Osteoblast (primary cell): ENCODE measurements around the gene OR4X1. TPM values are rescaled to one million over a fixed set of nuclear protein-coding genes. Genes with fewer than 3 reads are reported as not detected.

Experiments used
- DNase-seq: peaks from one replicate; pipeline ENCODE4 v3.0.0; 2011; ENCODE audit warnings: low spot score, mixed read lengths; ENCODE audit not compliant: insufficient read length; ENCODE audit errors: missing footprints
- H2AFZ ChIP-seq: 2 replicates; pipeline ENCODE4 v1.6.0; 2011; ENCODE audit warnings: mild to moderate bottlenecking, low read length
- H3K27ac ChIP-seq: 2 replicates; pipeline ENCODE4 v1.5.1; 2011; ENCODE audit warnings: mild to moderate bottlenecking, low read depth, low read length, moderate library complexity
- H3K27me3 ChIP-seq: 2 replicates; pipeline ENCODE4 v1.6.0; 2012; ENCODE audit warnings: mild to moderate bottlenecking, control low read depth, inconsistent platforms, low read length, moderate library complexity; ENCODE audit not compliant: insufficient read depth
- H3K36me3 ChIP-seq: 2 replicates; pipeline ENCODE4 v1.5.1; 2011; ENCODE audit warnings: mild to moderate bottlenecking, low read length, control low read depth, moderate library complexity; ENCODE audit not compliant: insufficient read depth
- H3K4me1 ChIP-seq: 2 replicates; pipeline ENCODE4 v1.5.1; 2011; ENCODE audit warnings: mild to moderate bottlenecking, low read length, control low read depth, moderate library complexity; ENCODE audit not compliant: insufficient read depth
- H3K4me2 ChIP-seq: 2 replicates; pipeline ENCODE4 v1.6.0; 2011; ENCODE audit warnings: mild to moderate bottlenecking, low read length; ENCODE audit not compliant: insufficient read depth
- H3K4me3 ChIP-seq: fragments of 200-600 bp; sonication (generic); 3 replicates; pipeline ENCODE4 v1.5.1; 2012; ENCODE audit warnings: mild to moderate bottlenecking, low read length, inconsistent platforms; ENCODE audit not compliant: insufficient read depth
- H3K79me2 ChIP-seq: 2 replicates; pipeline ENCODE4 v1.6.0; 2012; ENCODE audit warnings: mild to moderate bottlenecking, low read length, control low read depth, inconsistent platforms; ENCODE audit not compliant: insufficient read depth
- H3K9me3 ChIP-seq: 2 replicates; pipeline ENCODE4 v1.5.1; 2011; ENCODE audit warnings: low read depth, low read length, control low read depth
- H4K20me1 ChIP-seq: 2 replicates; pipeline ENCODE4 v1.6.0; 2012; ENCODE audit warnings: mild to moderate bottlenecking, low read length, control low read depth; ENCODE audit not compliant: insufficient read depth
- total RNA-seq: library from RNA; depleted of rRNA; stranded (reverse); fragments of >200 nt; gene quantifications from 2 replicates; pipeline ENCODE4 v1.2.3, GENCODE V29; 2012
- TF ChIP-seq, protein P1 (sequence below): IDR thresholded peaks from 2 replicates; pipeline ENCODE4 v1.5.1; 2011; ENCODE audit warnings: mild to moderate bottlenecking, low read depth, low read length, moderate library complexity; ENCODE audit errors: extremely low read depth

OR4X1 gene
- total RNA-seq, 1 donor = not detected

DNA sequence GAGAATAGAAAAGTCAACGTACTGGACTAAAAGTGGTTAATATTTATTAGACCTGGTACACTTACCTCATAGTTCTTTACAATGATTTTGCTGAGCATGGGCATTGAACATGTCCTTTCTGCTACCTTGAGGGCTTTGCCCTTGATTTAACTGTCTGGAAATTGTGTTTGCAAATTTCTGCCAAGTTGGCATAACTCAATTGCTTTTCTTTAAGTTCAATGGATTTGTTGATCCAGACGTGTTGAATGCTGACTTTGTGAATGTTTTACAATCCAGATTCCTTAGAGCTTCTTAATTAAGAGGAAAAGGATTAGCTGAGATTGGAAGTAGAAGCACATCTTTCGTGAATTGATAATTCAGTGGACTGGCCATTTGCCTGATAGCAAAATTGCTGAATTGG lies 25.9 kb upstream of the OR4X1 start:
- no peaks in the 10 kb centered on the region for H3K27me3 ChIP-seq
- H3K27ac ChIP-seq = no peak overlapping the region
- H4K20me1 ChIP-seq = no peaks in the 10 kb centered on the region
- no peaks in the 10 kb centered on the region for H3K36me3 ChIP-seq
- TF ChIP-seq, protein P1, sequence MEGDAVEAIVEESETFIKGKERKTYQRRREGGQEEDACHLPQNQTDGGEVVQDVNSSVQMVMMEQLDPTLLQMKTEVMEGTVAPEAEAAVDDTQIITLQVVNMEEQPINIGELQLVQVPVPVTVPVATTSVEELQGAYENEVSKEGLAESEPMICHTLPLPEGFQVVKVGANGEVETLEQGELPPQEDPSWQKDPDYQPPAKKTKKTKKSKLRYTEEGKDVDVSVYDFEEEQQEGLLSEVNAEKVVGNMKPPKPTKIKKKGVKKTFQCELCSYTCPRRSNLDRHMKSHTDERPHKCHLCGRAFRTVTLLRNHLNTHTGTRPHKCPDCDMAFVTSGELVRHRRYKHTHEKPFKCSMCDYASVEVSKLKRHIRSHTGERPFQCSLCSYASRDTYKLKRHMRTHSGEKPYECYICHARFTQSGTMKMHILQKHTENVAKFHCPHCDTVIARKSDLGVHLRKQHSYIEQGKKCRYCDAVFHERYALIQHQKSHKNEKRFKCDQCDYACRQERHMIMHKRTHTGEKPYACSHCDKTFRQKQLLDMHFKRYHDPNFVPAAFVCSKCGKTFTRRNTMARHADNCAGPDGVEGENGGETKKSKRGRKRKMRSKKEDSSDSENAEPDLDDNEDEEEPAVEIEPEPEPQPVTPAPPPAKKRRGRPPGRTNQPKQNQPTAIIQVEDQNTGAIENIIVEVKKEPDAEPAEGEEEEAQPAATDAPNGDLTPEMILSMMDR = no peak
- H2AFZ ChIP-seq = no peak overlapping the region
- no peaks in the 10 kb centered on the region for H3K79me2 ChIP-seq
- H3K9me3 ChIP-seq = no peaks in the 10 kb centered on the region
- no peaks in the 10 kb centered on the region for H3K4me1 ChIP-seq
- H3K4me2 ChIP-seq = no peak overlapping the region
- DNase-seq = no peak
- no peak overlapping the region for H3K4me3 ChIP-seq

DNA sequence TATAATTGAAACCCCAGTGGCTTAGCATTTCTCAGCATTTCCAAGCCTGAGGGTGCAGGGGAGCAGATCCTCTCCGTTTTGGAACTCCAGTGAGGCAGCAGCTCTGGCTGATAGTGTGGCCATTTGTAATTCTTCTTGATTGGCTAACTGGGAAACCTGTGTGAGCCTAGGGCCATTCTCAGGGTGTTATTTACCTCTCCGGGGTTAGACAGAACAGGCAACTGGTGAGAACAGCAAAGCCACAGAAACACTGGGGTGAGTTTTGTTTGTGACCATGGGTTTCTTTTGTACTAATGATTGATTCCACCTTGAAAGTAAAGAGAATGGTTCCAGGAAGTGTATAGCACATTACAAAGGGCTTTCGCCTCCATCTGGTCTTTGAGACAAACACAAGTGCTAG lies 21.2 kb upstream of the OR4X1 start:
- Histone ChIP-seq H3K4me1 (no peaks in the 10 kb centered on the region), H3K4me3 (no peak overlapping the region), H2AFZ (no peak overlapping the region), H3K4me2 (no peak overlapping the region), H3K27ac (no peak overlapping the region), H3K36me3 (no peaks in the 10 kb centered on the region), H3K79me2 (no peaks in the 10 kb centered on the region), H3K27me3 (no peaks in the 10 kb centered on the region), H4K20me1 (no peaks in the 10 kb centered on the region), H3K9me3 (no peaks in the 10 kb centered on the region)
- no peak for DNase-seq
- TF ChIP-seq, protein P1 = no peak

DNA sequence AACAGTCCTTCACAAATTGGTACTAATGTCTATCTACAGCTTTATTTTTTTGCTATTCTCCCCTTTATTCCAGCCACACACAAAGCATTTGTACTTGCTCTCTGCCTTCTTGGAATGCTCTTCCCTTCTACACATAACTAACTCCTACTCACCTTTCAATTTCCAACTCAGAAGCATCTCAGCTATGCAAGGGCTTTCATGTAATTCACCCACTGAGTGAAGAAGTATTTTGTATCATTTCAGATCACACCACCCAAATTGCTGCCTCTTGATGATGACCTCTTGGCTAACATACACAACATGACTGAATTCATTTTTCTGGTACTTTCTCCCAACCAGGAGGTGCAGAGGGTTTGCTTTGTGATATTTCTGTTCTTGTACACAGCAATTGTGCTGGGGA lies 18.9 kb upstream of the OR4X1 start, which contains the start of gene OR4X2:
TSS of gene OR4X2 (plus strand) at position 301 of the 400 bp plus-strand sequence. CDS start at position 301, 0 bp downstream.
- Histone ChIP-seq H3K27me3 (no peaks in the 10 kb centered on the region), H3K79me2 (no peaks in the 10 kb centered on the region), H3K4me3 (no peak within 1 kb of the TSS), H3K27ac (no peak within 1 kb of the TSS), H3K4me1 (no peaks in the 10 kb centered on the region), H3K9me3 (no peaks in the 10 kb centered on the region), H3K4me2 (no peak within 1 kb of the TSS), H3K36me3 (no peaks in the 10 kb centered on the region), H2AFZ (no peak within 1 kb of the TSS), H4K20me1 (no peaks in the 10 kb centered on the region)
- TF ChIP-seq, protein P1 = no peak
- no peak for DNase-seq

DNA sequence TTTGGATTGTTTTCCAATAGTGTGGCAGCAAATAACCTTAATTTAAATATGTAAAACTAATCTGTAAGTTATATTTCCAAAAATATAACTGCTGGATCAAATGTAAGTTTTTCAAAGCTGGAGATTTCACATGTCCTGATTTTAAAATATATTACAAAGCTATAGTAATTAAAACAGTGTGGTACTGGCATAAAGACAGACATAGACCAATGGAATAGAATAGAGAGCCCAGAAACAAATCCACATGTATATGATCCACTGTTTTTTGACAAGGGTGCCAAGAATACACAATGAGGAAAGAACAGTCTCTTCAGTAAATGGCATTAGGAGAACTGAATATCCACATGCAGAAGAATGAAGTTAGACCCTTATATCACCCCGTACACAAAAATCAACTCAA lies 14.8 kb upstream of the OR4X1 start:
- no peak for DNase-seq
- no peak overlapping the region for H3K4me3 ChIP-seq
- no peaks in the 10 kb centered on the region for H3K9me3 ChIP-seq
- H3K27ac ChIP-seq = no peak overlapping the region
- H3K4me2 ChIP-seq = no peak overlapping the region
- no peaks in the 10 kb centered on the region for H3K27me3 ChIP-seq
- H2AFZ ChIP-seq = no peak overlapping the region
- TF ChIP-seq, protein P1 = no peak
- no peaks in the 10 kb centered on the region for H3K36me3 ChIP-seq
- no peaks in the 10 kb centered on the region for H4K20me1 ChIP-seq
- no peaks in the 10 kb centered on the region for H3K4me1 ChIP-seq
- no peaks in the 10 kb centered on the region for H3K79me2 ChIP-seq
